Activated naive CD4-positive, alpha-beta T cell treated with anti-CD3 and anti-CD28 coated beads, Interleukin-2, amount 50 U/mL, for 72 hours (primary cell): Measurements from ENCODE around the gene DLX4. TPM values are rescaled to one million over a fixed set of nuclear protein-coding genes. Genes with fewer than 3 reads are reported as not detected.
A peak's percentile ranks its signal among the peaks of the same experiment; 100 is the strongest.

Experiments
- ATAC-seq, 2 donors: fragments of 150-1000 bp; cut with Tn5 transposase; 2 replicates each; pipeline ENCODE4 v1.10.0; 2021; ENCODE audit warnings: mild to moderate bottlenecking in 2 of 2, moderate library complexity in 2 of 2
- DNase-seq, 2 donors: peaks; one replicate each; pipeline ENCODE4 v3.0.0; 2021 to 2022; ENCODE audit warnings: low spot score in 2 of 2
- H3K27ac Mint-ChIP-seq, 2 donors: one replicate each; pipeline ENCODE4 v1.8.0; 2022; ENCODE audit warnings: mild to moderate bottlenecking in 2 of 2, mixed read lengths in 2 of 2
- H3K36me3 Mint-ChIP-seq, 2 donors: one replicate each; pipeline ENCODE4 v1.8.0; 2022; ENCODE audit warnings: mixed read lengths in 2 of 2
- H3K9me3 Mint-ChIP-seq, 2 donors: one replicate each; pipeline ENCODE4 v1.8.0; 2022; ENCODE audit warnings: mixed read lengths in 2 of 2
- total RNA-seq, 2 donors: library from RNA; stranded (reverse); gene quantifications; one replicate each; pipeline ENCODE4 v1.2.3, GENCODE V29; 2022

The DLX4 gene
- total RNA-seq, 2 donors from 2014 or later = 0.27 to 0.56 TPM

DNA sequence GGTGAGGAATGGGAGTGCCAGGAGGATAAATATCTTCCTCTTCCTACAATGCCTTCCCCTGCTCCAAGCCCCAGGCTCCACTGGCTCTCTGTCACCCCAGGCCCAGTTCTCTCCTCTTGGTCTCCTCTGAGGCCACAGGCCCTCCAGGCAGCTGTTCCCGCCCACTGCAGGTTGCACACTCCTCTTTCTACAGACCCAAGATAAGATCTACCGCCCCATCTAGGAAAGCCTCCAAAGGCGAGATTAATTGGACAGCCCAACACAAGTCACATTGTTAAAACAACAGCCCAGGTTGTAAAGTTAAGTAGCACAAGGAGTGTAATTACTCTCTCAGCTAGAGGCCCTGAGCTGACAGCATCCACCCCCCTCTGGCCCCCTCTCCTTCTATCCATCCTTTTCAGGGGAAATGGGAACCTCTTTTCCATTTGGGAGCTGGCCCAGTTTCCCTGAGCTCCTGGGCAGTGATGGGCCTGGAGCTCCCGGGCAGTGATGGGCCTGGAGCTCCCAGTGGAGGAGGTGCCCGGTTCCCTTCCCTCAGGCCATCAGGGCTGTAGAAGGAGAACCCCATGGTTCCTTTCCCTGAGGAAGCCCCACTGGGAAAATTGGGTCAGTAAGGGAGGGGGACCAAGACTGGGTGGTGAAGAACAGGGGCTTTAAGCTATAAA, 7.3 kb downstream of the DLX4 start:
- Mint-ChIP-seq H3K27ac (no peak overlapping the region), H3K36me3 (no peaks in the 10 kb centered on the region), H3K9me3 (no peaks in the 10 kb centered on the region)
- no peak for ATAC-seq
- DNase-seq = no peak

- no peak for DNase-seq
- H3K36me3 Mint-ChIP-seq = no peaks in the 10 kb centered on the region
- no peak overlapping the region for H3K27ac Mint-ChIP-seq
Measured at GRCh38 chr17:49976828-49977202, 7.8 kb downstream of the DLX4 start.

DNA sequence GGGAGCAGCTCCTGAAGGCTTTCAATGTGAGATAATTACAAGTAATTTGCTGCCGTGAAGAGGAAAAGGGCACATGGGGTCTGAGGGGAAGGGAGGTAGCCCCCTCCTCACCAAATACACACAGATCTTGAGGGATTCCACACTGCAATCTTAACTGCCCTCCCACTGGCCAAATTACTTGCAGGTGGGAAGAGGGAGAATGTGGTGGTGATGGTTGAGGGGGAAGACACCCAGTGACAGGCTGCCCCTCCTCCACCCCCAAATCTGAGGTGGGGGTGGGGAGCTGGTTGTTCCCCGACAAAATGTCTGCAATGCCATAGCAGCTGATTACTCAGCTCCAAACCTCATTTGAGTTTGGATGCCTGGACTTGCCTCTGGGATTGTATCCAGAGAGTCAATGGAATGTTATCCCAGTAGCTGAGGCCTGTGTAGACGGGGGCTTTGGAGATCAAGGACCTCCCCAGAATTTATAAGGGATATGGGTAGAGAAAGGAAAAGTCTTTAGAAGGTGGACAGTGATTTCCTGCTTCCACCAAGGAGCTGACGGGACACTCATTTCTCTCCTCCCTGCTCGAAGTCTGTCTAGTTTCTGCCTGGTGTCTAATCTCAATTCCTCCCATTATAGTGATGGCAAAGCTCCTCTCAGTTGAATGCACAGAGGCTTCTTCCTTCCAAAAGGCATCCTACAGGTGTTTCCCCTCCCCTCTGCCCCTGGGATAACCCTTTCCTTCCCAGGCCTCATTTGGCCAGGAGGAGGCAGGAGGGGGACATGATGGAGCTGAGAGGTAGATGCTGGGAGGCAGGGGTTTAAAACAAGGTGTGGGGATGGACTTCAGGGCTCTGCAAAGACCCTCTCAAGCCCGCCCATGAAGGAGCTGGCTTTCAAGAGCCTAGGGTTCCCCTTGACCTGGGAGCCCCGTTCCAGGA, 8.7 kb downstream of the DLX4 start:
- H3K36me3 Mint-ChIP-seq = no peaks in the 10 kb centered on the region
- DNase-seq (no peak), ATAC-seq (no peak)
- H3K9me3 Mint-ChIP-seq = no peaks in the 10 kb centered on the region
- H3K27ac Mint-ChIP-seq = no peak overlapping the region

More at GRCh38 chr17:49976828-49977202, 7.8 kb downstream of the DLX4 start:
- no peak for ATAC-seq
- H3K9me3 Mint-ChIP-seq = no peaks in the 10 kb centered on the region

DNA sequence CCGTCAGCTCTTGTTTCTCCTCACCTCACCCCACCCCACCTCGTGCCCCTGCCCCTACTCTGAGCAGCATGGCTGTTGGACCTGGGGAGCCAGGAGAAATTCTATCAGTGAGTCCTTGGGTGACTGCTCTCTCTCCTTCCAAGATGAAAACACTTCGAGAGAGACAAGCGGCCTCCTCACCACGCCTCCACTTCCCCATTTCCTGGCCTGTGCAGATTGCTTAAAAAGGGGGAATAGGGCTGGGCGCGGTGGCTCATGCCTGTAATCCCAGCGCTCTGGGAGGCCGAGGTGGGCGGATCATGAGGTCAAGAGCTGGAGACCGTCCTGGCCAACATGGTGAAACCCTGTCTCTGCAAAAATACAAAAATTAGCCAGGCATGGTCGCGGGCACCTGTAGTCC, 9.5 kb downstream of the DLX4 start:
- no peaks in the 10 kb centered on the region for H3K36me3 Mint-ChIP-seq
- no peak for ATAC-seq
- H3K27ac Mint-ChIP-seq = no peak overlapping the region
- no peak for DNase-seq
- no peaks in the 10 kb centered on the region for H3K9me3 Mint-ChIP-seq

- Mint-ChIP-seq H3K27ac (no peak overlapping the region), H3K36me3 (no peaks in the 10 kb centered on the region), H3K9me3 (no peaks in the 10 kb centered on the region)
- ATAC-seq (no peak), DNase-seq (no peak)
Measured at GRCh38 chr17:49979748-49980479, 10.9 kb downstream of the DLX4 start.

GRCh38 chr17:49980703-49981197, 11.8 kb downstream of the DLX4 start:
- DNase-seq = no peak
- ATAC-seq = no peak
- Mint-ChIP-seq H3K36me3 (no peaks in the 10 kb centered on the region), H3K27ac (no peak overlapping the region), H3K9me3 (no peaks in the 10 kb centered on the region)

GRCh38 chr17:49984283-49984682, 15.3 kb downstream of the DLX4 start:
- ATAC-seq = no peak

DNA sequence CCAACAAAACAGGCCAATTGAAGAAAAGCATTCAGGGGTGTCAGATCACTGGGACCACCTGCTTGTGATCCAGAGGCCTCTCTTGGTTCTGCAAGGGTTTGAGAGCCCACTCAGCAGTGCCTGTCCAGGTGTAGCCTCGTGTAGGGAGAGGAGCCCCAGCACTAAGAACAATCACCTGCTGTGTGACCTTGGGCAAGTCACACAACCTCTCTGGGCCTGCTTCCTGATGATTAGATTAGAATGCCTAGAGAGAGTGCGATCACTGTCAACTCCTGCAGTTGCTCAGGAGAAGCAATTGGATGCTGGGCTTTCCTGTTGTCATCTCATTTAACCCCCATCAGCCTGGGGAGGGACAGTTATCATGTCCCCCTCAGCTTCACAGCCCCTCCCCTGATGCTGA, 15.8 kb downstream of the DLX4 start:
- Mint-ChIP-seq H3K27ac (peak overlapping the region in 1 of 2 donors; percentile 25), H3K9me3 (no peaks in the 10 kb centered on the region), H3K36me3 (no peaks in the 10 kb centered on the region)
- DNase-seq = no peak
- no peak for ATAC-seq

More at GRCh38 chr17:49984283-49984682, 15.3 kb downstream of the DLX4 start:
- Mint-ChIP-seq H3K36me3 (no peaks in the 10 kb centered on the region), H3K27ac (peak overlapping the region in 1 of 2 donors; percentile 25), H3K9me3 (no peaks in the 10 kb centered on the region)
- no peak for DNase-seq

DNA sequence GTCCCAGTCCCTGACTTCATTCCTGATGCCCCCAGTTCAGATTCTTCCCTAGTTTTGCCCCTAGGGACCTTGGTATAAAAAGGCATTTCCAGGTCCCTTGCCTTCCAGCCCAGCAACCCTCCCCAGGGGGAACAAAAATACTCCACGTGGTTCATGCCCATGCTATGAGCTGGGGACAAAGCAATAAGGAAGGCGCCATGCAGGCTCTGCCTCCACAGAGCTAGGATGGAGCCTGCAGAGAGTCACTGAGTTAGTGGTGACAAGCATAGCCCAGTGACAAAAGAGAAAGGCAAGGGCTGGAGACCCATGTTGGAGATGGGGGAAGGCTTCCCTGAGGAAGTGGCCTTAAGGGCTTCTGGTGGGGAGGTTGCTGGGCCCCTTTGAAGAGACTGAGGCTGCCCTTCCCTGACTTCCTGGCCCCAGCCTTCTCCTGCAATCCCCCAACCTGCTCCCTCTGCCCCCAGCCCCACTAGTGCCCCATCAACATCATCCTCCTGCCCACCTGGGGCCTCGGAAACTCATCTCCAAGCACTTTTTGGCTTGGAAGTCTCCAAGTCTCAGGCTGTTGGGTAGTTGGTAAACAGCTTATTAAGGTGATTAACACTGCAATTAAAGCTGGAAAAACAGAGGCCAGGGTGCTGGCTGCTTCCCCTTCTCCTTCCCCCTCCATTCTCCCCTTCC, 16.5 kb downstream of the DLX4 start:
- Mint-ChIP-seq H3K36me3 (no peaks in the 10 kb centered on the region), H3K27ac (no peak overlapping the region), H3K9me3 (no peaks in the 10 kb centered on the region)
- DNase-seq (no peak), ATAC-seq (no peak)

GRCh38 chr17:49986396-49987289, 17.7 kb downstream of the DLX4 start:
- DNase-seq (no peak), ATAC-seq (no peak)
- Mint-ChIP-seq H3K27ac (no peak overlapping the region), H3K9me3 (no peaks in the 10 kb centered on the region), H3K36me3 (no peaks in the 10 kb centered on the region)

DNA sequence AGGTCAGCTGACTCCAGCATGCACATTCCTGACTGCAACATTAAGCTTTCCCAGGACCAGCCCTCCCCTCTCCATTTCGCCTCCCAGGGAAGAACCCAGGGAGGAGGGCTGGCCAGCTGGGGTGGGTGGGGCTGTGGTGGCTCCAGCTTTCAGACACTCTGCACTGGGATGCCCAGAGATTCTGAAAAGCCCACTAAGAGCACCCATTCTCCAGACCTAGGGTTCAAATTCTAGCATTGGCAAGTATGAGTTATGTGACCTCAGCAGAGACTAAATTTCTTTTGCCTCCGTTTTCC, 18.2 kb downstream of the DLX4 start:
- ATAC-seq = no peak
- Mint-ChIP-seq H3K36me3 (no peaks in the 10 kb centered on the region), H3K9me3 (no peaks in the 10 kb centered on the region), H3K27ac (no peak overlapping the region)
- no peak for DNase-seq

GRCh38 chr17:49987681-49988441, 18.9 kb downstream of the DLX4 start:
- no peak overlapping the region for H3K27ac Mint-ChIP-seq
- peak in 1 of 2 donors; percentile 28 for ATAC-seq
- H3K9me3 Mint-ChIP-seq = no peaks in the 10 kb centered on the region
- H3K36me3 Mint-ChIP-seq = no peaks in the 10 kb centered on the region
- no peak for DNase-seq

DNA sequence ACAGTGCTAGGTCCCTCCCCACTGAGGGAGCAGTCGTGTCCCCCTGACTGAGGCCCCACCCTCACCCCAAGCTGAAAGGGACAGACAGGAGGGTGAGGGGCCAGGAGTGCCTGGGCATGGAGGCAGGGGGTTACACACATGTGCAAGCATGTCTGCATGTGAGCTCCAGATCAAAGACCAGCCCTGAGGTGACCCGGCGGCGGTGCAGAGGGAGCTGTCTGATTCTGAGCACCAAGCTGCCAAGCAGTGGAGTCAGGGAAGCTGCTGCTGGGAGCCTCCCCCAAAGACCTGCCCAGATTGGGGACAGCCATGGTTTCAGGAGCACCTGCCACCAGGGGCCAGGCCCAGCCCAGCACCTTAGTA, 20.5 kb downstream of the DLX4 start:
- H3K36me3 Mint-ChIP-seq = peaks cover 5 to 8% of the 10 kb centered on the region in 2 donors
- DNase-seq = no peak
- H3K9me3 Mint-ChIP-seq = no peaks in the 10 kb centered on the region
- no peak for ATAC-seq
- no peak overlapping the region for H3K27ac Mint-ChIP-seq

DNA sequence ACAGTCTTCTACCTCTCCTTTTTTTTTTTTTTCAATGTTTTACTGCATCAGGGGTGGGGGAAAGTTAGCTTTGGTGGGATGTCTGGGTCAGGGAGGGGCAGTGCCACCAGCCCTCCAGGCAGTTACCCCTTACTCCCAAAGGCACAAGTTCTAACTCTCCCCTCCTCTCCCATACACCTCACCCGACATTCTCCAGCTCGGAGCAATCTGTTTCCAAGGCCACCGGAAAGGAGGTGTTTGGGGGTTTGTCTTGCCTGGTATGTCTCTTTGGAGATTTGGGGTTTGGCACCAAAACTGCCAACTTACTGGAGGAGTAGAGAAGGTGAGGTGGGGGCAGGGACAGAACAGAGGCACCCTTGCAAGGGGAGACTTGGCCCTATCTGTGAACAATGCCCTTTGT, 21.3 kb downstream of the DLX4 start:
- Mint-ChIP-seq H3K9me3 (no peaks in the 10 kb centered on the region), H3K27ac (no peak overlapping the region), H3K36me3 (peaks cover 8 to 12% of the 10 kb centered on the region in 2 donors)
- no peak for DNase-seq
- ATAC-seq = no peak

DNA sequence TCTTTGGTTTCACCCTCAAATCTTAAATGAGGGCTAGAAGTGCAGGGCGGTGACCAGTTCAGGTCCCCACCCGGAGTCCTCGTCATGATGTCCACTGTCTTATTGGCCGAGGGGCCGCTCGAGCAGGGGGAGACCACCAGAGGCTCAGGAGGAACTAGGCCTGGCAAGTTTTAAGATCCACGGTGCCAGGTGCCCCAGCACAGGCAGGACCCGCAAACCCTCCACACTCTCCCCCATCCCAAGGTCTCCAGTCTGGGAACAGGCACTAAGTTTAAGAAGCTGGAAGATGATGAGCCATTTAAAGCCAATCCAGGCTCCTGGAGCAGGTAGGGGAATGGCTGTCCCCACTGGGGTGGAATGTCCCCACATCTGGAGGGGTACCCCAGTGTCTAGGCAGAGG, 21.9 kb downstream of the DLX4 start:
- Mint-ChIP-seq H3K27ac (no peak overlapping the region), H3K9me3 (no peaks in the 10 kb centered on the region), H3K36me3 (peaks cover 8 to 12% of the 10 kb centered on the region in 2 donors)
- no peak for ATAC-seq
- no peak for DNase-seq
